ENCODE measurements around the gene KIF13A. TPM values are rescaled to one million over a fixed set of nuclear protein-coding genes. Genes with fewer than 3 reads are reported as not detected.

The KIF13A gene
- total RNA-seq, 3 donors from 2014 or later (not counting 1 experiment from before 2014, with no cell fraction given) = 15.0 to 26.4 (median 19.5) TPM

DNA sequence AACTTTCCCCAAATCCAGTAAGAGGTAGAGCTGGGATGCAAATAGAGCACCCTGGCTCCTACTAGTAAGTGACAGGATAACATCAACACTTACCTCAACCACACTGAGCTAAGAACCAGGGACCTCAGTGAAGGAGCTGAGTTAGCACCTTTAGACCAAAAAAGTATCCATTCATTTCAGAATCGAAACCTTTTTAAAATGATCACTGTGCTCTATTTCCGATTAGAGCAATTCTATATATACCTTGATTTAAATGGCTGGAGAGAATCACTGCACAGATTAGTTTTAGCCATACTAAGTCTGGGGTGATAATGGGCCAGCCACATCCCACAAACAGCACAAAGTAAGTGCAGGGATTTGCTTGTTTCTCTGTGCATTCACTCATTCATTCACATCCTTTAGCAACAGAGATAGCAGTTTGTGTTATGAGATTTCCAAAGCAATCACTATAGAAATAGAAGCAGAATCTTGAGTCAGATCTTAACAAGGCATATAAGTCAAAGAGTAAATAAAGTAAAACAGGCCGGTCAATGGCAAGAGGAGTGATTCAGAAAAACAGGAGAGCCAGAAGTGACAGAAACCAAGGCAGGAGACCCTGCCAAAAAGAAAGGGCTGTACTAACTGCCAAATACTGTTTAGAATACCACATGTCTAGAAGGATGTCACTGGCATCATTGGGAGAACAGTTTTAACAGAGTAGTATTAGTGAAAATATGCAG is 136.3 kb downstream of the KIF13A start:
- no peaks in the 10 kb centered on the region for H3K27me3 Mint-ChIP-seq (ENCODE audit: low read depth in 2 of 2)
- DNase-seq = no peak
- no peak overlapping the region for H3K27ac ChIP-seq (ENCODE audit: low read length)

DNA sequence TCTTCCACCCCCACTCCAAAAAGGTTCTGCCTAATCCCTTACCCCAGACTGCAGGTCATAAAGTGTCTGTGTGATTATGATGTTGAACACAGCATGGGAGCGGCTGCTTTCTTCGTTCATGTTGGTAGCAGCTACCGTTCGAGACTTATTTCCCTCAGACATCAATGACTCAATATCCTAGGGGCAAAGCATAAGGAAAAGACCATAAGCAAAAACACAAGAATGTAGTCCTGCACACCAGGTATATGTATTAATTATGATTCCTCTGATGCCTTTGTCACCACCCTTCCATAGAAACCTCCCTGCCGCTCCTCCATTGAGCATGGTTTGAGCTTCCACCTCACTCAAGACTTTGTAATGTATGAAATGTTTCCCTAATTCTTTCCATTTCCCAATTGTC is 137.2 kb downstream of the KIF13A start:
- intact Hi-C loops (cut with micrococcal nuclease) = no loop called here
- TF ChIP-seq, protein P1, sequence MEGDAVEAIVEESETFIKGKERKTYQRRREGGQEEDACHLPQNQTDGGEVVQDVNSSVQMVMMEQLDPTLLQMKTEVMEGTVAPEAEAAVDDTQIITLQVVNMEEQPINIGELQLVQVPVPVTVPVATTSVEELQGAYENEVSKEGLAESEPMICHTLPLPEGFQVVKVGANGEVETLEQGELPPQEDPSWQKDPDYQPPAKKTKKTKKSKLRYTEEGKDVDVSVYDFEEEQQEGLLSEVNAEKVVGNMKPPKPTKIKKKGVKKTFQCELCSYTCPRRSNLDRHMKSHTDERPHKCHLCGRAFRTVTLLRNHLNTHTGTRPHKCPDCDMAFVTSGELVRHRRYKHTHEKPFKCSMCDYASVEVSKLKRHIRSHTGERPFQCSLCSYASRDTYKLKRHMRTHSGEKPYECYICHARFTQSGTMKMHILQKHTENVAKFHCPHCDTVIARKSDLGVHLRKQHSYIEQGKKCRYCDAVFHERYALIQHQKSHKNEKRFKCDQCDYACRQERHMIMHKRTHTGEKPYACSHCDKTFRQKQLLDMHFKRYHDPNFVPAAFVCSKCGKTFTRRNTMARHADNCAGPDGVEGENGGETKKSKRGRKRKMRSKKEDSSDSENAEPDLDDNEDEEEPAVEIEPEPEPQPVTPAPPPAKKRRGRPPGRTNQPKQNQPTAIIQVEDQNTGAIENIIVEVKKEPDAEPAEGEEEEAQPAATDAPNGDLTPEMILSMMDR (IDR thresholded peaks at IDR 0.05) = no peak

More for the DNA sequence above, 136.3 kb downstream of the KIF13A start:
- Mint-ChIP-seq H3K9me3 (no peaks in the 10 kb centered on the region), H3K27ac (peak overlapping the region in 1 of 2 donors; percentile 7), H3K4me1 (no peaks in the 10 kb centered on the region), H3K4me3 (no peak overlapping the region), H3K36me3 (no peaks in the 10 kb centered on the region)
- intact Hi-C loops (cut with micrococcal nuclease) = no loop called here
- Histone ChIP-seq H3K9me3 (ENCODE audit: control insufficient read depth, insufficient read depth, low read length) (no peaks in the 10 kb centered on the region), H3K27me3 (ENCODE audit: control insufficient read depth, insufficient read depth, low read length) (no peaks in the 10 kb centered on the region), H3K4me3 (ENCODE audit: low read length) (no peak overlapping the region), H3K36me3 (ENCODE audit: control insufficient read depth, insufficient read depth, low read length) (no peaks in the 10 kb centered on the region), H3K4me1 (ENCODE audit: control insufficient read depth, insufficient read depth, low read length) (no peaks in the 10 kb centered on the region)
- no peak for ATAC-seq
- 83% methylated on average over 1 of the region's 3 CpGs for WGBS (ENCODE audit: insufficient coverage)
- TF ChIP-seq, protein P1 (IDR thresholded peaks at IDR 0.05) = no peak

DNA sequence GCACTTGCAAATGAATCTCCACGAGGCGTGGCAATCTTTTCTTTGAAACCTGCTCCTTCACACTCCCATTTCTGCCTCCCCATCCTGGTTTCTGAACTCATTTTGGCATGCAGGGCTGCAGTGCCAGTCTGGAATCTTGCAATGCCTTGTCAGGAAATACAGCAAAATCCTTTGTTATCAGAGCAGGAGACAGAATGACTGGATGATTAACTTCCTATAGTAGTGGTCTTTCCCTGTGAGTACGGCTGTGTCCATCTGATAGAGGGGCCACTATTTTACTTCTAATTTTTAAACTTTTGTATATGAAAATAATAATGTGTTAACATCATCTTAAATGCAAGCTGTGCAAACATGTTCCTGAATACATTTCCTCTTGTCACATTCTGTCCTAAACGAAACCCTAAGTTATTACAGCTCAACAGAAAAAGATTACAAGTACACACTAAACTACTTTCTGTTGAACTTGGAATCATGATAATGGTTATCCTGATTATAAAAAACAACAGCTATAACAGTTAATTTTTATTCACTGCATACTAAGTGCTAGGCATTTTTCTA is 140.2 kb downstream of the KIF13A start:
- WGBS (ENCODE audit: insufficient coverage) = 88% methylated on average over 3 of the region's 4 CpGs
- no peaks in the 10 kb centered on the region for H3K36me3 Mint-ChIP-seq
- no peaks in the 10 kb centered on the region for H3K27me3 Mint-ChIP-seq (ENCODE audit: low read depth in 2 of 2)
- Histone ChIP-seq H3K9me3 (ENCODE audit: control insufficient read depth, insufficient read depth, low read length) (no peaks in the 10 kb centered on the region), H3K27ac (ENCODE audit: low read length) (no peak overlapping the region), H3K4me3 (ENCODE audit: low read length) (no peak overlapping the region), H3K4me1 (ENCODE audit: control insufficient read depth, insufficient read depth, low read length) (no peaks in the 10 kb centered on the region), H3K36me3 (ENCODE audit: control insufficient read depth, insufficient read depth, low read length) (no peaks in the 10 kb centered on the region), H3K27me3 (ENCODE audit: control insufficient read depth, insufficient read depth, low read length) (no peaks in the 10 kb centered on the region)
- no peak overlapping the region for H3K4me3 Mint-ChIP-seq
- no peak overlapping the region for H3K27ac Mint-ChIP-seq
- DNase-seq = no peak
- TF ChIP-seq, protein P1 (IDR thresholded peaks at IDR 0.05) = no peak
- H3K4me1 Mint-ChIP-seq = no peaks in the 10 kb centered on the region
- intact Hi-C loops (cut with micrococcal nuclease) = no loop called here
- ATAC-seq = no peak
- H3K9me3 Mint-ChIP-seq = no peaks in the 10 kb centered on the region

More for the DNA sequence above, 137.2 kb downstream of the KIF13A start:
- H3K27ac ChIP-seq (ENCODE audit: low read length) = no peak overlapping the region
- no peaks in the 10 kb centered on the region for H3K36me3 ChIP-seq (ENCODE audit: control insufficient read depth, insufficient read depth, low read length)
- Mint-ChIP-seq H3K27ac (no peak overlapping the region), H3K36me3 (no peaks in the 10 kb centered on the region), H3K4me1 (no peaks in the 10 kb centered on the region), H3K9me3 (no peaks in the 10 kb centered on the region), H3K4me3 (no peak overlapping the region), H3K27me3 (ENCODE audit: low read depth in 2 of 2) (no peaks in the 10 kb centered on the region)
- no peaks in the 10 kb centered on the region for H3K4me1 ChIP-seq (ENCODE audit: control insufficient read depth, insufficient read depth, low read length)
- no peaks in the 10 kb centered on the region for H3K9me3 ChIP-seq (ENCODE audit: control insufficient read depth, insufficient read depth, low read length)
- no peak for DNase-seq
- WGBS (ENCODE audit: insufficient coverage) = 80% methylated on average over 1 of the region's 5 CpGs
- H3K4me3 ChIP-seq (ENCODE audit: low read length) = no peak overlapping the region
- no peaks in the 10 kb centered on the region for H3K27me3 ChIP-seq (ENCODE audit: control insufficient read depth, insufficient read depth, low read length)
- no peak for ATAC-seq

All from natural killer cell (primary cell).